ENCODE results near the gene WNK2. TPM values are rescaled to one million over a fixed set of nuclear protein-coding genes. Genes with fewer than 3 reads are reported as not detected.

WNK2 gene
- total and polyA plus RNA-seq, 2 experiments from 2014 or later = 34.5 to 92.2 TPM

- no peak overlapping the region for H3K4me3 ChIP-seq
Measured at GRCh38 chr9:93230185-93230584, 46.2 kb downstream of the WNK2 start.

GRCh38 chr9:93230601-93231000 is 46.7 kb downstream of the WNK2 start:
- Histone ChIP-seq H3K27ac (no peak overlapping the region), H3K27me3 (no peaks in the 10 kb centered on the region), H3K9me3 (ENCODE audit: low read depth) (no peaks in the 10 kb centered on the region), H3K4me1 (ENCODE audit: low read depth) (no peaks in the 10 kb centered on the region), H3K36me3 (no peaks in the 10 kb centered on the region), H3K4me3 (no peak overlapping the region)
- no peak for TF ChIP-seq CTCF (IDR thresholded peaks at IDR 0.05; ENCODE audit: low read depth, low read length)
- DNase-seq (ENCODE audit: low read depth in 1 of 2, low spot score in 1 of 2) = no peak

More at GRCh38 chr9:93230185-93230584, 46.2 kb downstream of the WNK2 start:
- Histone ChIP-seq H3K27me3 (no peaks in the 10 kb centered on the region), H3K27ac (no peak overlapping the region), H3K9me3 (ENCODE audit: low read depth) (no peaks in the 10 kb centered on the region), H3K36me3 (no peaks in the 10 kb centered on the region), H3K4me1 (ENCODE audit: low read depth) (no peaks in the 10 kb centered on the region)
- no peak for TF ChIP-seq CTCF (IDR thresholded peaks at IDR 0.05; ENCODE audit: low read depth, low read length)
- no peak for DNase-seq (ENCODE audit: low read depth in 1 of 2, low spot score in 1 of 2)

GRCh38 chr9:93231121-93231694 is 47.3 kb downstream of the WNK2 start:
- DNase-seq (ENCODE audit: low read depth in 1 of 2, low spot score in 1 of 2) = no peak
- TF ChIP-seq CTCF (IDR thresholded peaks at IDR 0.05; ENCODE audit: low read depth, low read length) = no peak

GRCh38 chr9:93231716-93232115 is 47.8 kb downstream of the WNK2 start:
- H3K4me1 ChIP-seq (ENCODE audit: low read depth) = no peaks in the 10 kb centered on the region
- TF ChIP-seq CTCF (IDR thresholded peaks at IDR 0.05; ENCODE audit: low read depth, low read length) = no peak
- no peak overlapping the region for H3K27ac ChIP-seq
- DNase-seq (ENCODE audit: low read depth in 1 of 2, low spot score in 1 of 2) = no peak
- H3K27me3 ChIP-seq = no peaks in the 10 kb centered on the region
- H3K9me3 ChIP-seq (ENCODE audit: low read depth) = no peaks in the 10 kb centered on the region
- H3K36me3 ChIP-seq = no peaks in the 10 kb centered on the region
- no peak overlapping the region for H3K4me3 ChIP-seq

More at GRCh38 chr9:93231121-93231694, 47.3 kb downstream of the WNK2 start:
- Histone ChIP-seq H3K4me3 (no peak overlapping the region), H3K4me1 (ENCODE audit: low read depth) (no peaks in the 10 kb centered on the region), H3K9me3 (ENCODE audit: low read depth) (no peaks in the 10 kb centered on the region), H3K27me3 (no peaks in the 10 kb centered on the region), H3K27ac (no peak overlapping the region), H3K36me3 (no peaks in the 10 kb centered on the region)

DNA sequence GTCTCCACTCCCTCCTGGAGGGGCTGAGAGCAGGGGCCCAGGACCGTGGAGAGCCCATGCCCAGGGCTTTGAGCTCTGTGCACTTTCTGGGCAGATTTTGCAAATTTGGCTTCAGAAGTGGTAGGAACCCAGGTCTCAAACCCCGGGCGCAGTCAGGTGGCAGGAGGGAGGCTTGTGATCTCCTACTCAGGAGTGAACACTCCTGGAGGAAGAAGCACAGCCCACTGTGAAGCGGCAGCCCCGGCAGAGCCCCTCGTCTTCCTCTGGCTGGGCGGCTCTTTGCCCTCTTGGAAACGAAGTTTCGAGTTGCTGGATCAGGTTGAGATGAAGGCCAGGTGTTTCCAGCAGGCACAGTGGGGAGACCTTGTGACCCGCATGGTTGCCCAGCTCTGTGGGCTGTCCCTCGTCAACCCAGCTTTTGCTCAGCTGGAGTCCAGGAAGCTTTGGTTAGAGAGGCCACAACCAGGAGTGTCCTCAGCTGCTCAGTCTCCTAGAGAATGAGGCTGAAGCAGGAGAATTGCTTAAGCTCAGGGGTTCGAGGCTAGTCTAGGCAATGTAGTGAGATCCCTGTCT is 48.5 kb downstream of the WNK2 start:
- Histone ChIP-seq H3K4me3 (no peak overlapping the region), H3K27me3 (no peaks in the 10 kb centered on the region), H3K4me1 (ENCODE audit: low read depth) (no peaks in the 10 kb centered on the region), H3K9me3 (ENCODE audit: low read depth) (no peaks in the 10 kb centered on the region), H3K27ac (no peak overlapping the region), H3K36me3 (no peaks in the 10 kb centered on the region)
- DNase-seq (ENCODE audit: low read depth in 1 of 2, low spot score in 1 of 2) = no peak
- no peak for TF ChIP-seq CTCF (IDR thresholded peaks at IDR 0.05; ENCODE audit: low read depth, low read length)

All from cardiac muscle cell (in vitro differentiated cells and primary cell).